ENCODE results near the gene PCTP. TPM values are rescaled to one million over a fixed set of nuclear protein-coding genes. Genes with fewer than 3 reads are reported as not detected.

Gene PCTP
- total and polyA plus RNA-seq, 8 donors = 4.7 to 69.2 (median 22.6) TPM

- H3K27ac ChIP-seq = no peak overlapping the region
- no peaks in the 10 kb centered on the region for H3K36me3 ChIP-seq
- H3K27me3 ChIP-seq = no peaks in the 10 kb centered on the region
- H3K4me3 ChIP-seq = no peak overlapping the region
- peaks cover 0 to 7% (median 2%) of the 10 kb centered on the region in 4 donors for H3K9me3 ChIP-seq
- 74 to 100% (median 84%) methylated on average over 1 of the region's 1 CpG for WGBS, 5 donors
- DNase-seq = no peak
- intact Hi-C loops (cut with DNase I; ENCODE audit: low total_unique reads) = no loop called here
- H3K4me1 ChIP-seq = peaks cover 0 to 10% (median 0%) of the 10 kb centered on the region in 4 donors
- TF ChIP-seq POLR2A (IDR thresholded peaks at IDR 0.05) (no peak), EP300 (IDR thresholded peaks at IDR 0.05) (no peak), CTCF (IDR thresholded peaks at IDR 0.05) (no peak), POLR2AphosphoS5 (IDR thresholded peaks at IDR 0.05) (no peak)
Observed at GRCh38 chr17:55817397-55817709, 66.5 kb downstream of the PCTP start.

GRCh38 chr17:55818026-55818425 lies 67.2 kb downstream of the PCTP start:
- H3K27ac ChIP-seq = no peak overlapping the region
- H3K4me1 ChIP-seq = peaks cover 0 to 10% (median 0%) of the 10 kb centered on the region in 4 donors
- TF ChIP-seq EP300 (IDR thresholded peaks at IDR 0.05) = no peak
- no peak for TF ChIP-seq POLR2AphosphoS5 (IDR thresholded peaks at IDR 0.05)
- TF ChIP-seq POLR2A (IDR thresholded peaks at IDR 0.05) = no peak
- no peak for TF ChIP-seq CTCF (IDR thresholded peaks at IDR 0.05)
- no peaks in the 10 kb centered on the region for H3K27me3 ChIP-seq
- intact Hi-C loops (cut with DNase I; ENCODE audit: low total_unique reads) = no loop called here
- 77 to 89% (median 86%) methylated on average over 3 of the region's 3 CpGs for WGBS, 5 donors
- no peaks in the 10 kb centered on the region for H3K36me3 ChIP-seq
- peaks cover 0 to 7% (median 2%) of the 10 kb centered on the region in 4 donors for H3K9me3 ChIP-seq
- H3K4me3 ChIP-seq = no peak overlapping the region
- DNase-seq = no peak

- H3K36me3 ChIP-seq = no peaks in the 10 kb centered on the region
- H3K4me1 ChIP-seq = peaks cover 0 to 10% (median 0%) of the 10 kb centered on the region in 4 donors
- H3K27ac ChIP-seq = no peak overlapping the region
- peaks cover 0 to 7% (median 2%) of the 10 kb centered on the region in 4 donors for H3K9me3 ChIP-seq
- 69 to 83% (median 75%) methylated on average over 5 of the region's 5 CpGs for WGBS, 5 donors
- H3K4me3 ChIP-seq = no peak overlapping the region
- TF ChIP-seq CTCF (IDR thresholded peaks at IDR 0.05) = no peak
- no peaks in the 10 kb centered on the region for H3K27me3 ChIP-seq
- intact Hi-C loops (cut with DNase I; ENCODE audit: low total_unique reads) = no loop called here
- no peak for DNase-seq
Observed at GRCh38 chr17:55818451-55819375, 67.9 kb downstream of the PCTP start.

GRCh38 chr17:55820675-55821074 lies 69.8 kb downstream of the PCTP start:
- H3K9me3 ChIP-seq = peaks cover 0 to 7% (median 2%) of the 10 kb centered on the region in 4 donors
- H3K4me3 ChIP-seq = no peak overlapping the region
- intact Hi-C loops (cut with DNase I; ENCODE audit: low total_unique reads) = no loop called here
- H3K27ac ChIP-seq = no peak overlapping the region
- H3K36me3 ChIP-seq = no peaks in the 10 kb centered on the region
- TF ChIP-seq EP300 (IDR thresholded peaks at IDR 0.05) = no peak
- no peak for TF ChIP-seq CTCF (IDR thresholded peaks at IDR 0.05)
- no peak for TF ChIP-seq POLR2AphosphoS5 (IDR thresholded peaks at IDR 0.05)
- TF ChIP-seq POLR2A (IDR thresholded peaks at IDR 0.05) = no peak
- DNase-seq = no peak
- H3K4me1 ChIP-seq = no peaks in the 10 kb centered on the region
- H3K27me3 ChIP-seq = no peaks in the 10 kb centered on the region

Data from stomach (tissue), 9 donors.